SKM-1 (cell line): ENCODE data around the gene HOXD9.

Experiments used
- DNase-seq: peaks from one replicate; lab custom pipeline; 2025; ENCODE audit not compliant: unreplicated experiment; lab: John Stamatoyannopoulos, UW

Gene HOXD9

GRCh38 chr2:176085861-176086771 is 36.4 kb upstream of the HOXD9 start:
- DNase-seq: no peak

GRCh38 chr2:176087330-176088047 is 35.0 kb upstream of the HOXD9 start:
- DNase-seq: no peak

- no peak for DNase-seq
Observed at GRCh38 chr2:176088048-176088936, 34.2 kb upstream of the HOXD9 start.

GRCh38 chr2:176088937-176089842 is 33.3 kb upstream of the HOXD9 start:
- no peak for DNase-seq

GRCh38 chr2:176089843-176090395 is 32.6 kb upstream of the HOXD9 start:
- DNase-seq: no peak

- no peak for DNase-seq
Observed at GRCh38 chr2:176090862-176091261, 31.7 kb upstream of the HOXD9 start.

GRCh38 chr2:176091329-176092258 is 30.9 kb upstream of the HOXD9 start:
- no peak for DNase-seq

GRCh38 chr2:176092270-176093144 is 30.0 kb upstream of the HOXD9 start, which contains the start of gene HOXD13:
TSS of gene HOXD13 (plus strand) at chr2:176092721. CDS start at chr2:176092891, 170 bp downstream.
- no peak for DNase-seq

- no peak for DNase-seq
Observed at GRCh38 chr2:176093145-176093897, 29.2 kb upstream of the HOXD9 start.

- no peak for DNase-seq
Observed at GRCh38 chr2:176093898-176094249, 28.6 kb upstream of the HOXD9 start.

GRCh38 chr2:176094349-176094748 is 28.2 kb upstream of the HOXD9 start:
- DNase-seq: no peak

- DNase-seq: no peak
Observed at GRCh38 chr2:176095421-176095820, 27.1 kb upstream of the HOXD9 start.

GRCh38 chr2:176096243-176096985 is 26.1 kb upstream of the HOXD9 start:
- no peak for DNase-seq

GRCh38 chr2:176096986-176097819 is 25.3 kb upstream of the HOXD9 start:
- DNase-seq: peak; percentile 27

GRCh38 chr2:176097820-176098365 is 24.6 kb upstream of the HOXD9 start:
- no peak for DNase-seq
